HFFc6 (cell line): ENCODE results near the gene MAD1L1. TPM values are rescaled to one million over a fixed set of nuclear protein-coding genes. Genes with fewer than 3 reads are reported as not detected.

Source experiments
- DNase-seq: peaks from one replicate; pipeline ENCODE4 v3.0.0-alpha.2; 2018
- H3K27ac Mint-ChIP-seq: 2 replicates; pipeline ENCODE4 v1.8.0; 2020; ENCODE audit warnings: mild to moderate bottlenecking, mixed read lengths
- H3K27me3 Mint-ChIP-seq: 2 replicates; pipeline ENCODE4 v1.8.0; 2021; ENCODE audit warnings: mild to moderate bottlenecking, moderate library complexity, mixed read lengths; ENCODE audit not compliant: insufficient read depth
- H3K36me3 Mint-ChIP-seq: 2 replicates; pipeline ENCODE4 v1.8.0; 2021; ENCODE audit warnings: low read depth, mixed read lengths
- H3K4me1 Mint-ChIP-seq: 2 replicates; pipeline ENCODE4 v1.8.0; 2020; ENCODE audit warnings: low read depth, mixed read lengths
- H3K4me3 Mint-ChIP-seq: 2 replicates; pipeline ENCODE4 v1.8.0; 2020; ENCODE audit warnings: mild to moderate bottlenecking, moderate library complexity, mixed read lengths
- H3K9me3 Mint-ChIP-seq: 2 replicates; pipeline ENCODE4 v1.8.0; 2020; ENCODE audit warnings: mild to moderate bottlenecking, mixed read lengths
- CTCF ChIP-seq: fragments of 200-600 bp; sonication (generic); IDR thresholded peaks from 2 replicates; pipeline ENCODE4 v1.5.0; 2021; ENCODE audit warnings: antibody characterized with exemption, mild to moderate bottlenecking
- total RNA-seq, 6 experiments: library from RNA; stranded (reverse); fragmentation: NEBNext Ultra II Directional; extraction: Animal tissue kit (Norgen Biotek cat#: 25700); gene quantifications; 2 replicates in 1 of 6; 3 replicates in 5 of 6; pipeline ENCODE4 v1.2.3, GENCODE V29; 2021

MAD1L1 gene
- total RNA-seq, 6 experiments from 2014 or later, result 34.6 to 44.8 (median 40.2) TPM

- peak; percentile 85 for TF ChIP-seq CTCF
Observed at GRCh38 chr7:2247141-2247995, 14.6 kb upstream of the MAD1L1 start.

GRCh38 chr7:2245883-2246675 lies 13.3 kb upstream of the MAD1L1 start:
- Mint-ChIP-seq H3K9me3 (no peaks in the 10 kb centered on the region), H3K4me3 (no peak overlapping the region), H3K36me3 (peaks cover 7% of the 10 kb centered on the region; the same call in 1 of the 2 replicates), H3K27ac (no peak overlapping the region), H3K4me1 (peaks cover 35% of the 10 kb centered on the region), H3K27me3 (peaks cover 4% of the 10 kb centered on the region; the same call in 1 of the 2 replicates)
- no peak for DNase-seq
- TF ChIP-seq CTCF, result no peak

More at GRCh38 chr7:2247141-2247995, 14.6 kb upstream of the MAD1L1 start:
- Mint-ChIP-seq H3K36me3 (peaks cover 7% of the 10 kb centered on the region; the same call in 1 of the 2 replicates), H3K4me1 (peaks cover 35% of the 10 kb centered on the region), H3K27ac (peak overlapping the region; percentile 100), H3K4me3 (no peak overlapping the region), H3K27me3 (peaks cover 4% of the 10 kb centered on the region; the same call in 1 of the 2 replicates), H3K9me3 (no peaks in the 10 kb centered on the region)
- no peak for DNase-seq

- Mint-ChIP-seq H3K4me3 (no peak overlapping the region), H3K27me3 (peaks cover 4% of the 10 kb centered on the region; the same call in 1 of the 2 replicates), H3K4me1 (peaks cover 28% of the 10 kb centered on the region), H3K27ac (no peak overlapping the region), H3K9me3 (no peaks in the 10 kb centered on the region), H3K36me3 (peaks cover 5% of the 10 kb centered on the region; the same call in 1 of the 2 replicates)
- DNase-seq, result no peak
- TF ChIP-seq CTCF, result no peak
Observed at GRCh38 chr7:2244404-2244995, 11.8 kb upstream of the MAD1L1 start.

- H3K27me3 Mint-ChIP-seq, result peaks cover 2% of the 10 kb centered on the region; the same call in 1 of the 2 replicates
- H3K4me1 Mint-ChIP-seq, result peaks cover 18% of the 10 kb centered on the region
- TF ChIP-seq CTCF, result no peak
- H3K4me3 Mint-ChIP-seq, result peak overlapping the region; percentile 96
- H3K36me3 Mint-ChIP-seq, result no peaks in the 10 kb centered on the region
- no peak for DNase-seq
- H3K9me3 Mint-ChIP-seq, result no peaks in the 10 kb centered on the region
- H3K27ac Mint-ChIP-seq, result peak overlapping the region; percentile 89; the same call in 1 of the 2 replicates
Observed at GRCh38 chr7:2243458-2243857, 10.7 kb upstream of the MAD1L1 start.
